Tibial artery (tissue), 4 donors: Measurements from ENCODE around the gene ADORA1.

Source experiments
- DNase-seq, 2 donors: peaks; one replicate each; pipeline ENCODE4 v3.0.0-alpha.2; 2019
- H3K27ac ChIP-seq, 2 donors: fragments of 200-600 bp; sonication (generic) in 1 of 2; 1 replicate in 1 of 2; 2 replicates in 1 of 2; pipeline ENCODE4 v1.5.1; 2018 to 2019; ENCODE audit warnings: mild to moderate bottlenecking in 1 of 2
- H3K27me3 ChIP-seq, 2 donors: fragments of 200-600 bp; sonication (generic) in 1 of 2; one replicate each; pipeline versions ENCODE4 v1.5.1 to v1.6.0; 2016 to 2019
- H3K36me3 ChIP-seq, 3 donors: fragments of 200-600 bp; sonication (generic) in 2 of 3; one replicate each; pipeline ENCODE4 v1.5.1; 2016 to 2019; ENCODE audit warnings: mild to moderate bottlenecking in 2 of 3
- H3K4me1 ChIP-seq, 4 donors: fragments of 200-600 bp; sonication (generic) in 2 of 4; 1 replicate in 3 of 4; 2 replicates in 1 of 4; pipeline ENCODE4 v1.5.1; 2016 to 2019
- H3K4me3 ChIP-seq, 2 donors: fragments of 200-600 bp; sonication (generic) in 1 of 2; 1 replicate in 1 of 2; 2 replicates in 1 of 2; pipeline ENCODE4 v1.5.1; 2018 to 2019; ENCODE audit warnings: mild to moderate bottlenecking in 2 of 2
- H3K9me3 ChIP-seq, 3 donors: fragments of 200-600 bp; sonication (generic) in 1 of 3; one replicate each; pipeline ENCODE4 v1.5.1; 2016 to 2019
- intact Hi-C: fragments of 100-400 bp; cut with DNase I; formaldehyde crosslinking; loops from one replicate; pipeline ENCODE4 v1.15.0; 2023; ENCODE audit warnings: low total_unique reads
- TF ChIP-seq, protein P1 (sequence below), 2 experiments: fragments of 200-600 bp in 1 of 2; fragments of 450-650 bp in 1 of 2; IDR thresholded peaks; one replicate each; pipeline ENCODE4 v1.5.1; 2017 to 2019; ENCODE audit warnings: antibody characterized with exemption in 2 of 2, mild to moderate bottlenecking in 1 of 2, moderate library complexity in 1 of 2

Gene ADORA1

DNA sequence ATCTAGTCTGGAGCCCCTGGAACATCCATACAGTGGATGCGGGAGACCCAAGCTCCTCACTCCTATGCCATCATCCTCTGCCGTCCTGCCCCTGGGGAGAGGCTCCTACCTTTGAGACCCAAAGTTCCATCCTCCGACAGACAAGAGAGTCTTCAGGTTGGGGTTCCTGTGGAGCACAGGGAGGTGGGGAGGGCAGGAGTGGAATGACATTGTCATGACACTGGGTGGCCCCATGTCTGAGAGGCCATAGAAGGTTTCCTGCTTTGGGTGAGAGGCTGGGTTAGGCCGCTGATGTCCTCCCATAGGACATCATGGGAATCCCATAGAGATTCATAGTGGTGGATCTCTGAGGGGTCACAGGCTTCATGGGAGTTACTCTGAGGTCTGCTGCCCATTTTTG lies 56.9 kb downstream of the ADORA1 start:
- intact Hi-C loops: no loop called here

DNA sequence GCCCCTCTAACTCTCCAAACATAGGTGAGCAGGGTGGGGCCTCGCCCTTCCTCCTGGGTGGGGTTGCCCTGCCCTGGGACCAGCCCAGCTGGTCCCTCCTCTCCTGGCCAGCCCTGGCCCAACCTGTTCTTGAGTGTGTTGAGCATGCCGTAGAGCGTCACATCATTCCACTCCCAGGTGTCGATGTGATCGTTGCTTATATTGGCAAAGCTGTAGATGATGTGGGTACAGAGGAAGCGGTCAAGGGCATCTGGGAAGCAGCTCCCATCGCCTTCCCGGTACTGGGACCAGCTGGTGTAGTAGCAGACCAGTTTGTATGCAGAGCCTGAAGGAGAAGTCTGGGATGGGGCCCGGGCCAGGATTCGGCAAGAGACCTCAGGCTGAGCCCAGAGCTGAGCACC lies 57.5 kb downstream of the ADORA1 start:
- intact Hi-C loops: no loop called here
- TF ChIP-seq, protein P1, sequence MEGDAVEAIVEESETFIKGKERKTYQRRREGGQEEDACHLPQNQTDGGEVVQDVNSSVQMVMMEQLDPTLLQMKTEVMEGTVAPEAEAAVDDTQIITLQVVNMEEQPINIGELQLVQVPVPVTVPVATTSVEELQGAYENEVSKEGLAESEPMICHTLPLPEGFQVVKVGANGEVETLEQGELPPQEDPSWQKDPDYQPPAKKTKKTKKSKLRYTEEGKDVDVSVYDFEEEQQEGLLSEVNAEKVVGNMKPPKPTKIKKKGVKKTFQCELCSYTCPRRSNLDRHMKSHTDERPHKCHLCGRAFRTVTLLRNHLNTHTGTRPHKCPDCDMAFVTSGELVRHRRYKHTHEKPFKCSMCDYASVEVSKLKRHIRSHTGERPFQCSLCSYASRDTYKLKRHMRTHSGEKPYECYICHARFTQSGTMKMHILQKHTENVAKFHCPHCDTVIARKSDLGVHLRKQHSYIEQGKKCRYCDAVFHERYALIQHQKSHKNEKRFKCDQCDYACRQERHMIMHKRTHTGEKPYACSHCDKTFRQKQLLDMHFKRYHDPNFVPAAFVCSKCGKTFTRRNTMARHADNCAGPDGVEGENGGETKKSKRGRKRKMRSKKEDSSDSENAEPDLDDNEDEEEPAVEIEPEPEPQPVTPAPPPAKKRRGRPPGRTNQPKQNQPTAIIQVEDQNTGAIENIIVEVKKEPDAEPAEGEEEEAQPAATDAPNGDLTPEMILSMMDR (IDR thresholded peaks at IDR 0.05): no peak
- no peaks in the 10 kb centered on the region for H3K9me3 ChIP-seq
- H3K36me3 ChIP-seq: no peaks in the 10 kb centered on the region
- H3K4me1 ChIP-seq: peaks cover 0 to 9% (median 0%) of the 10 kb centered on the region in 4 donors
- peak in 1 of 2 donors; percentile 39 for DNase-seq
- no peaks in the 10 kb centered on the region for H3K27me3 ChIP-seq
- no peak overlapping the region for H3K27ac ChIP-seq
- no peak overlapping the region for H3K4me3 ChIP-seq

More for the DNA sequence above, 56.9 kb downstream of the ADORA1 start:
- no peaks in the 10 kb centered on the region for H3K9me3 ChIP-seq
- no peaks in the 10 kb centered on the region for H3K27me3 ChIP-seq
- peaks cover 0 to 9% (median 0%) of the 10 kb centered on the region in 4 donors for H3K4me1 ChIP-seq
- no peak overlapping the region for H3K4me3 ChIP-seq
- H3K27ac ChIP-seq: no peak overlapping the region
- H3K36me3 ChIP-seq: no peaks in the 10 kb centered on the region
- TF ChIP-seq, protein P1 (IDR thresholded peaks at IDR 0.05): no peak
- peak in 1 of 2 donors; percentile 23 for DNase-seq

DNA sequence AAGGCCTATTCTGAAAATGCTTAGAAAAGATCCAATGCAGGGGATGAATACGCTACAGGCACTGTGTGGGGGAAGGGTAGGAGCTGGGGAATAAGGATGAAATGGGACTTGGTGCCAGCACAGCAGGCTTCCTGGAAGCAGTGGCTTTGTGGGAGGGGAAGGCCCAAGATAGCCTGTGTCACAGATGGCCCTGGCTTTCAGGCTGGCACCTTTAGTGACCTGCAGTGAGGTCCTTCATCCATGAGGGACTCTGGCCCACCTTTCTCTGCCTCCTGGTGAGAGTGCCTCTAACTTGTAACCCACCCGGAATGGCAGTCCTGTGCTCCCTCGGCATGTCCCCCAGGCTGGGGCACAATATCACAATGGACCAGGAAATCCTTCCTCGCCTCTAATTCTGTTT lies 58.1 kb downstream of the ADORA1 start:
- intact Hi-C loops: no loop called here
- Histone ChIP-seq H3K27me3 (no peaks in the 10 kb centered on the region), H3K4me3 (no peak overlapping the region), H3K27ac (no peak overlapping the region), H3K9me3 (no peaks in the 10 kb centered on the region), H3K36me3 (no peaks in the 10 kb centered on the region), H3K4me1 (peaks cover 0 to 9% (median 0%) of the 10 kb centered on the region in 4 donors)
- TF ChIP-seq, protein P1 (IDR thresholded peaks at IDR 0.05): no peak
- DNase-seq: peak in 1 of 2 donors; percentile 29

DNA sequence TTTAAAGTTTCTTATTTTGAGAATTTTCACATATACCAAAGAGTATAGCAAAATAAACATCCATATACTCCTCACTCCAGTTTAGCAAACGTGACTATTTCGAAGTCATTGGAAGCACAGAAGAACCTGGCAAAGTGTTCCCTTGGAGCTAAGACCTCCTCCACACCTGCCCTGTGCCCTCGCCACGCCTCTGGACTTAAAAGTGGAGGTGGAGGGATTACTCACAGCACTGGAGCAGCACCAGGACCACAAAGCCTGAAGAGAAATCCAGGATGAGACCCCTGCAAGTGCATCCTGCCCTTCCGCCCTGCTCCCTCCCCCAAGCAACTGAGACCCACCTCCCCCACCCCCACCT lies 58.5 kb downstream of the ADORA1 start:
- no peaks in the 10 kb centered on the region for H3K9me3 ChIP-seq
- H3K27ac ChIP-seq: no peak overlapping the region
- H3K36me3 ChIP-seq: no peaks in the 10 kb centered on the region
- intact Hi-C loops: no loop called here
- peaks cover 0 to 9% (median 0%) of the 10 kb centered on the region in 4 donors for H3K4me1 ChIP-seq
- H3K27me3 ChIP-seq: no peaks in the 10 kb centered on the region
- TF ChIP-seq, protein P1 (IDR thresholded peaks at IDR 0.05): no peak
- no peak overlapping the region for H3K4me3 ChIP-seq
- peak in 1 of 2 donors; percentile 13 for DNase-seq

DNA sequence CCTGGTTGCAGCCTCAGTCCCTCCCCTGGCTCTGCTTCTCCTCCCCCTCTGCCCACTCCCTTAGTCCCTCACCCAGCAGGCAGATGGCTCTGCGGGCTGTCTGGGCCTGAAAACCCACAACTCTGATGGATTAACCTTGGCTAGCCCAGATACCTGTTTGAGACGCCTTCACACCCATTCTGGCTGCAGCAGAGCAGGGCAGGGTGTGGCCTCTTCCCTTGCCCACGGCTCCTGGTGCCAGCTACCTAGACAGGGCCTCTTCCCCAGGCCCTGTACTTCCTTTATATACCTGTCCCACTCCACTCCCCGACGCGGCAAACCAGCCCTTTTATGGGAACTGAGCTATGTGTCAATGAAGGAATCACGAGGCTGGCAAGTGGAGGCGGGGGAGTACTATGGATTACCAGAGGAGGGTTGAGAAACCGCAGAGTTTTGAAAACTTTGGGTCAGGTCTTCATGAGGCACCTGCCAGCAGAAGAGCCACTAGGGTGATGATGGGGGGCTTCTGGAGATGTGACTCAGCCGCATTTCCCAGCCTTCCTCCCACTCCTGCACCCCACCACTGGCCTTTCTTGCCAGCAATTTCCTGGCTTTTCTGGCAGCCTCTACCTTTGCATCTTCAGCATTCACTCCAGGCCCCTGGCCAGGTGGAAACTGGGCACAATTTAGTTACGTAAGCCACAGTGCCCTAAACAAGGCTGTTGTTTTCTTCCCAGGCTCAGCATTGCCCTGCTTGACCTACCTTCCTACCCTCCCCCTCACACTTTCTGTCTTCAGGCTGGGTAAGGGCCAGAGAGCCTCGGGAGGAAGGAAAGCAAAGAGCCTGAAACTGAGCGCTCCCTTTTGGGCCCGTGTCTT lies 59.1 kb downstream of the ADORA1 start, which contains the start of gene CHI3L1:
Gene CHI3L1 (minus strand): TSS at position 259 of the 858 bp plus-strand sequence. CDS start 81 bp downstream, at position 178.
- DNase-seq: peak in 1 of 2 donors; percentile 46

More for the DNA sequence above, 59.1 kb downstream of the ADORA1 start, which contains the start of gene CHI3L1:
- peaks cover 0 to 9% (median 0%) of the 10 kb centered on the region in 4 donors for H3K4me1 ChIP-seq
- no peak within 1 kb of the TSS for H3K27ac ChIP-seq
- TF ChIP-seq, protein P1 (IDR thresholded peaks at IDR 0.05): no peak
- H3K36me3 ChIP-seq: no peaks in the 10 kb centered on the region
- no peak within 1 kb of the TSS for H3K4me3 ChIP-seq
- H3K9me3 ChIP-seq: no peaks in the 10 kb centered on the region
- H3K27me3 ChIP-seq: no peaks in the 10 kb centered on the region
- intact Hi-C loops: no loop called here
